HG03045 (cell line): ENCODE measurements around the gene IPO9.
"Not testable (repeated sequence)": the region's sequence is repeated elsewhere in the genome, so short reads cannot be mapped to it uniquely, and the experiment has no call there.

ENCODE experiments used
- ATAC-seq: cut with Tn5 transposase; IDR thresholded peaks from one replicate; pipeline ENCODE4 v1.9.1; 2021; ENCODE audit warnings: mild to moderate bottlenecking, moderate library complexity; ENCODE audit not compliant: unreplicated experiment

Gene IPO9

DNA sequence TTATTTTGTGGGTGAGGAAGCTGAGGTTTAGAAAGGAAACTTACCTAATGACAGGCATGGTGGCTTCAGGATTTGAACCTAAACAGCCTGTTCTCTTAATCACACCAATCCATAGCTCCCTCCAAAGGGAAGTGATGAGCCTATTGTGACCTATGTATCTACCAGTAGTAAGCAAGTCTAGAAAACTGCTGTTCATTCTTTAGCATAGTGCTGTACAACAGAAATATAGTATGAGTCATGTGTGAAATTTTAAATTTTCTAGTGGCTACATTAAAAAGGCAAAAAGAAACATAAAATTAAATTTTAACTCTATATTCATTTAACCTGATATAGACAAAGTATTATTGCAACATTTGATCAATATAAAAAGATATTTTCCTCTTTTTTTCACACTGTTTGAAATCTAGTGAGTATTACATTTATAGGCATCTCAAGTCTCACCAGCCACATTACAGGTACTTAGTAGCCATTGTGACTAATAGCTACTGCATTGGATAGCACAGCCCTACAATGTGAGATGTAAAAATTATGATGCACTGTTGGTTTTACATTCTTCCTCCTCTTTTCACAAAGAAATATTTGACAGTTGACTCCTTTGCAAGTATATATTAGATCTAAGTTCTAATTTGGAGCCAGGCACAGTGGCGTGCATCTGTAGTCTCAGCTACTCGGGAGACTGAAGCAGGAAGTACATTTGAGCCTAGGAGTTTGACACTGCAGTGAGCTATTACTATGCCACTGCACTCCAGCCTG, 16.6 kb downstream of the IPO9 start:
- ATAC-seq, result no peak

DNA sequence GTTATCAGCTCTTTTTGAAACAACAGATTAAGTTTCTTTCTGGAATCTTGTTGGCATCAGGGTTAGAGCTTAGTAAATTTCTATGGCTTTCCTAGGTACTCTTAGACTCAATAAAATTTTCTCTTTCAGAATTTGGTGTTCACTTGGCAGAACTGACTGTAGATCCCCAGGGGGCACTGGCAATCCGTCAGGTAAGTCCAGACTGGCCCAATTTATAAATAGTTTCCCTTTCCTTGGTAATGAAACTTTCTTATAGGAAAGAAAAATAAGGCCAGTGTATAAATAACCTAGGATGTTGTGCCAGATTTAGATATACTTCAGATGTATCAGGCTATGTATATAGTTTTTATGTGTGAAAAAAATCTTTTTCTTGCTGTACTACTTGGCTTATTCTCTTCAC, 18.2 kb downstream of the IPO9 start:
- ATAC-seq, result no peak

DNA sequence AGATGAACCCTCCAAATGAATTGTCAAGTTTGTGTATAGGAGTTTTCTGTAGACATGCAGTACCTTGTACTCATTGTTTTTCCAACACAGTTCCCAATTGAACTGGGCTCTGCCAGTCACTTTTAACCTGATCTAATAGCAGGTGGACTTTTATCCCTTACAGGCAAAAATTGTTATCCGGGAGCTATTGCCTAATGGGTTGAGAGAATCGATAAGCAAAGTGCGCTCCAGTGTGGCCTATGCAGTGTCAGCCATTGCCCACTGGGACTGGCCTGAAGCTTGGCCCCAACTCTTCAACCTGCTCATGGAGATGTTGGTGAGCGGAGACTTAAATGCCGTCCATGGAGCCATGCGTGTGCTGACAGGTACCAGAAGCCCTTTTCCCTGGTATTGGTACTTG, 19.3 kb downstream of the IPO9 start:
- no peak for ATAC-seq

DNA sequence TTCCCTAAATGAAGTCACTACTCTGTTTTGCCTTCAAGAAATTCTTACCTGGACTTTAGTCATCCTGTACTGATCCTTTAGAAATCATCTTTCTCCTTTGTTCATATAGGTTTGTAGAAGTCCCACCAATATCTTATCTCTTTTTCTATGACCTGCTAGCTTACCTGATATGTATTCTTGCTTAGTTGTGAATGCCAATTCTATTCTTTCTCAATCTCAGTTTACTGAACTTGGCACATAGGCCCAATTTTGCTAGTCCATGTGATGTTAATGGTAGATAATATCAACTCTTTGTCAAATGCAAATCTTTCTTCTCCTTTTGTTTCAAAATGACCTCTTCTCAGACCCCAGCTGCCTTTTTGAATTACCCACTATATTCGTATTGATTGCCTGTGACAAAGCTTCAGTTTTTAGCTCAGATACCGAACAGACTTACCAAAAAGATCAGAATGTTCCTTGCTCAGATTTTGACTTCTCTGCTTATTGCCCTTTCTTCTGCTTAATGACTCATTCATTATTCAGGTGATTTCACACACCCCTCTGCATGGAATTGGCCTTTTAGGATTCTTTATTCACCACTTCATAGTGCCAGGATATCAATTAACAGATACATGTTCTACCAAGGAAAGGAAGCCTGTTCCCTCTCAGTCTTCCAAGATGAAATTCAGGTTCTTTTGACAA, 20.6 kb downstream of the IPO9 start:
- ATAC-seq, result no peak

DNA sequence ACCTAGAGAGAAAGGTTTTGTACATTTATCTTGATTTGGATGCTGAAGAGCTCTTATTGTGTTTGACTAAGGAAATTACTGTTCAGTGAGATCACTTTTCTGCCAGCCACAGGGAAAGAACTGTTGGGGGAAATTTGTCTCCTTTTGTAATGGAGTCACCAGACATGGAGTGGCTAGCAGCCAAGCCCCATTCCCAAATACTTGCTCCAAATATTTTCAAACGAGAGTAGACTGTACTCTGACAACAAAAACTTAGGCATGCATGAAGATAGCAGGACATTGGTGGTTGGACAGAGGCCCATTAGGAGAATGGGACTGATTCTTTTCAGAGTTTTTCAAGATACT, 21.1 kb downstream of the IPO9 start:
- ATAC-seq, result no peak

DNA sequence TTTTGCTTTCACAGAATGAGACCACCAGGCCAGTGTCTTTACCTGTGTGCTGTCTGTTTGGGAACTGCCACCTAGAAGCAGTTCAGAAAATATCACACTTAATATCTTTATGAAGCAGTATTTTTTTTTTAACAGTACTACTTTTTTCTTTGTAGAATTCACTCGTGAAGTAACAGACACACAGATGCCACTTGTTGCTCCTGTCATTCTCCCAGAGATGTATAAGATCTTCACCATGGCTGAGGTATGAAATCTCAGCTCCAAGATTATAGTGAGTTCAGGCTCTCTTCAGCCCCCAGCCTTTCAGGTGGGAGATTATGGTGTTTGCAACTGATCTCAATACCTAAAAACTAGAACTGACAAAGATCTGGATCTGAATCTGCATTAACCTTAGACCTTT, 23.0 kb downstream of the IPO9 start:
- no peak for ATAC-seq

DNA sequence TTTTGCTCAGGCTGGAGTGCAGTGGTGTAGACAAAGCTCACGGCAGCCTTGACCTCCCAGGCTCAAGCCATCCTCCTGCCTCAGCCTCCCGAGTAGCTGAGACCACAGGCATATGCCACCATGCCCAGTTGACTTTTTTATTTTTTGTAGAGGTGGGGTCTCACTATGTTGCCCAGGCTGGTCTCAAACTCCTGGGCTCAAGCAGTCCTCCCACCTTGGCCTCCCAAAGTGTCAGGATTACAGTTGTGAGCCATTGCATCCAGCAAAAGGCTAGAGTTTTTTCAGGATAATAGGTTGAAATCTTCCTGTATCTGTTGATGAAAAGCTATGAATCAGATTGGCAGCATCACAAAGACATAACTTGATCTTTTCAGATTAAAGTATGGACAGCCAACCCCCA, 27.8 kb downstream of the IPO9 start:
- ATAC-seq, result not testable (repeated sequence)

DNA sequence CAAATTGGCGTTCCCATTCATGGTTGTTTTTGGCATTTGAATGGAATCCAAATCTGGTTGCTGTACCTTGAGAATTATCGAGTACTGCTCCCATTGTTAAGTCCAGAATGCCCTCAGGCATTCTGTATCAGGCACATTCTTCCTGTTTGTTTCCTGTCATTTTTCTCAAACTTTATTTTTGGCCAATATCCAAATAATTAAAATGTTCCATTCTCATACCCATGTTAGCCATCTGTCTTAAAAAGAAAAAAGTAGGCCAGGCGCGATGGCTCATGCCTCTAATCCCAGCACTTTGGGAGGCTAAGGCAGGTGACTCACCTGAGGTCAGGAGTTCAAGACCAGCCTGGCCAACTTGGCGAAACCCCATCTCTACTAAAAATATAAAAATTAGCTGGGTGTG, 30.5 kb downstream of the IPO9 start:
- ATAC-seq, result no peak

DNA sequence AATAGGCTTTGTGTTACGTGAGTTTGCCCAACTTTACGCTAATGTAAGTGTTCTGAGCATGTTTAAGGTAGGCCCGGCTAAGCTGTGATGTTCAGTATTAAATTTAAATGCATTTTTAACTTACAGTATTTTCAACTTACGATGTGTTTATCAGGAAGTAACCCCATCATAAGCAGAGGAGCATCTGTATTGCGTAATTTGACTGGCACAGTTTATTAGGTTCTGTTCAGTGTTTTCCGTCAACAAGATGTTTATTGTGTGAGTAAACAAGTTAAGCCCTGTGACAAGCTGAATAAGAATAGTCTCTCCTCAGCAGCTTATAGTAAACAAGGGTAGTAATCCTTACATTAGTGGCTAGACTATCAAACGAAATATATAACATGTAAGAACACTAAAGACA, 32.5 kb downstream of the IPO9 start:
- no peak for ATAC-seq

DNA sequence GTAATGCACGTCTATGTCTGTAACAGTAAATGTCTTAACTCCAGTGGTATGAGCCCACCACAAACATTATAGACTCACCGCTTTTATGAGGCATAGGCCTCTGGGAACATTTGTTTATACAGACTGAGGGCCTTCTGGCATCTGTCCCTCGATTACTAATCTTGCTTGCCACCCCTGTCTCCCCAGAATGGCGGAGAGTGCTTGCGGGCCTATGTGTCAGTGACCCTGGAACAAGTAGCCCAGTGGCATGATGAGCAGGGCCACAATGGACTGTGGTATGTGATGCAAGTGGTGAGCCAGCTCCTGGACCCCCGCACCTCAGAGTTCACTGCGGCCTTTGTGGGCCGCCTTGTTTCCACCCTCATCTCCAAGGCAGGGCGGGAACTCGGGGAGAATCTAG, 41.4 kb downstream of the IPO9 start:
- no peak for ATAC-seq

DNA sequence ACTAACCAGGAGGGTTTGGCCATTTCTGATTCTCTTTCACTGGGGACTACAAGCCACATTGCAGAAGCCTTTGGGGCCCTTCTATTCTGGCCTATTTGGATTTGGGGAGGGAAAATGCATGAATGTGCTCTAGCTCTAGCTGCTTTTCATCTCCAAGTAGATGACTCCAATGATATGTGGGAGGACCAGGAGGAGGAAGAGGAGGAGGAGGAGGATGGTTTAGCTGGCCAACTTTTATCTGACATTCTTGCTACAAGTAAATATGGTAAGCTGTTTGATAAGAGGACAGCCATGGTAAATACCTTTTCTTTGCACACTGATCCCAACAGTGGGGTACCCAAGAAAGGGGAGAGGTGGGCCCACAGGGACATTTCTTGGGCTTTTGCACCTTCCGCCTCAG, 45.7 kb downstream of the IPO9 start:
- no peak for ATAC-seq

DNA sequence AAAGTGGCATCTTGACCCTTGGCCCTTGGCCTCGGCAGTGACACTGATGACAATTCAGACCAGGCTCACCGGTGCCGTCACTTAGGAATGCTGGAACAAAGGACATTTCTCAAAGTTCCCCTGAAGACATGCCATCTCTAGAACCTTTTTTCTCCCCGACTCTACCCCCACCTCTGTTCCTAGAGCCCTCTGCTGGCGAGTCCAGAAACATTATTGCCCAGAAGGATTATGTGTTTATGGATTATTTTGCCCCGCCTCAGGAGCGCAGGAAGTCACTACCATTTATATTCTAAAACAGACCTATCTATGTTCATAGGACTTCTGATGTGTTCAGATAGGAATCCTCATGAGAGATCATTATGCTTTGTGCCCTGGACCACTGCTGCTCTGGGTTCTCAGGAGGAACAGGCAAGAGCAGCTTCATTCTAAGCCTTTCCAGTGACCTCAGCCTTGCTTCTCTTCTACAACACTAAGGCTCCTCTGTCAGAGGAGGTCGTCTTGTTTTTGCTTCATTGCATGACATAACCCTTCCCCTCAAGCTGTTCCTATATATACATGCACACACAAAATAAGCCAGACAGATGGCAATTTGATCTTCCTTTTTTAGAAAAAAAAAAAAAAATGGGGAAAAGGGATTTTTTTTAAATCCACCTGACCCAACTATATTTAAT, 47.3 kb downstream of the IPO9 start:
- no peak for ATAC-seq

DNA sequence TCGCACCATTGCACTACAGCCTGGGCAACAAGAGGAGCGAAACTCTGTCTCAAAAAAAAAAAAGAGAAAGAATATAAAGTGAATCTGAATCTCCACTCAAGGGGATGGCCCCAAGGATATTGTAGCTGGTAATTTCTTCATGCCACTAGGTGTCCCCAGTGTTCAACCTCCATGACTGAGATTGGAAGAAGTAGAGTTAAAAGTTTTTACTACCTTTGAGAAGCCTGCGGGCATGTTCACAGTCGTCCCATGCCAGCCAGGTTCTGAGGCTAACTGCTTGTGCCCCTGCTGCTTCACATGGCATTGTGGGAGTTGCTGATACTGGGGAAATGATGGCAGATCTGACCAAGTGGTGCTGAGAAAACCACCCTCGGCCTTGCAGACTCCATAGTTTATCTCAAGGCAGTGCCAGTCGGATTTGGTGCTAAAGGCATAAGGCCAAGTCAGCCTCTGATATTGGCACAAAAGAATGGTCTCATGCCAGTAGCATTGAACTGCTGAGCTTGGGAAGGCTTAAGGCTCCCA, 49.0 kb downstream of the IPO9 start:
- ATAC-seq, result no peak

DNA sequence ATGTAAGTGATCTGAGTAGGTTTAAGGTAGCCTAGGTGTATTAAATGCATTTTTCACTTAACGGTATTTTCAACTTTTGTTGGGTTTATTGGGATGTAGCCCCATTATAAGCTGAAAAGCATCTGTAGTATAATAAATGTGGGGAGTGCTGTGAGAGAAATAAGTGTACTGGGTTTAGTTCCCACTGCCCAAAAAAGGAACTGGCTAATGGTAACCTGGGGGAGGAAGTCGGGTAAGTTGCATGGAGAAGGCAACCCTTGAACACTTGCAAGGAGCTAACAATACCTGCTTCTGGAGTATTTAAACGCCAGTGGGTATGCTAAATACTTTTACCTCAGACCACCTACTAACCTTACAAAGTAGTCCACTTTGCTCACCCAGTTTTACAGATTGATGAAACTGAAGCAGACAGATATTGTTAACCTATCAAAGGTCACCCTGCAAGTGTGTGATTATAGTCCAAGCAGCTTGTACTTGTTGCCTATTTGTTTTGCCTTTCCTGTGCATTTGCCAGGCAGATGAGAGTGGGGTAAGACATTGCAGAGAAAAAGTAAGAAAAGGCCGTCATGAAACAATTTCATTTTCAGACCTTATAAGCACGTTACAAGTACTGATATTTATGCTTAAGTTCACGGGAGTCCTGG, 52.1 kb downstream of the IPO9 start:
- no peak for ATAC-seq

DNA sequence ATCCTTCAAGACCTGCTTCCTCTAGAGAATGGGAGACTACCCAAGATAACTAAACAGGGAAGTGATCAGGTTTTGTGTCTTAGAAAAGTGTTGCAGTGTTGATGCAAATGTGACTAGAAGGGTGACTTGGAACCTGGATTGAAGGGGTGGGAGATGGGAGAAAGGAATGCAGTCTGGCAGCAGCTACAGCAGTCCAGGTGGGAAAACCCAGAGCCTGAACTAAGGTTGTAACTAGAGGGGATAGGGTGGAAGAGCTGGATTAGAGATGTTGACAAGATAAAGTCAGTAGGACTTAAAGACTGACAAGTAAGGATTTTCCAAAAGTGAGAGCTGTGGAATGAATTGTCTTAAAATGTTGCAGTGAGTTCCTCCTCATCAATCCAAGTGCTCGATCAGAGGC, 52.7 kb downstream of the IPO9 start:
- no peak for ATAC-seq

DNA sequence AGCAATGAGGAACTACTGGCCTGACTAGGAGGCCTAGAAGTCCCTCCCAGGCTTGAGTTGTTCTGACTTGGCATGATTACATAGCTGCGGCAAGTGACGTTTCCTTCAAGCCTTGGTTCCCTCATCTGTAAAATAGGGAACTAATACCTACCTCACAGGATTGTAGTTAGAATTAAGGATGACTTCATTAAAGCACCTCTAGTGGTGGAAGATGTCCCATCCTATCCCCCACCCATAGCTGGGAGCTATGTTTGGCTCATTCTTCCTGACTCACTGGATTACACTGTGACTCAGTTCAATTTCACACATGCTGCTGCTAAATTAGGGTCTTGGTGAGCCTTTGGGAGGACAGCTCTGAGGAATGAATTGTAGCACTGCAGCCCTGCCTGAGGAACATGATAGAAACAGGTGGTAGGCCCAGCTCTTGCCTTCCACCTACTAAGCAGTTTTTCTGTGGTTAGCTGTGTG, 53.7 kb downstream of the IPO9 start:
- no peak for ATAC-seq

DNA sequence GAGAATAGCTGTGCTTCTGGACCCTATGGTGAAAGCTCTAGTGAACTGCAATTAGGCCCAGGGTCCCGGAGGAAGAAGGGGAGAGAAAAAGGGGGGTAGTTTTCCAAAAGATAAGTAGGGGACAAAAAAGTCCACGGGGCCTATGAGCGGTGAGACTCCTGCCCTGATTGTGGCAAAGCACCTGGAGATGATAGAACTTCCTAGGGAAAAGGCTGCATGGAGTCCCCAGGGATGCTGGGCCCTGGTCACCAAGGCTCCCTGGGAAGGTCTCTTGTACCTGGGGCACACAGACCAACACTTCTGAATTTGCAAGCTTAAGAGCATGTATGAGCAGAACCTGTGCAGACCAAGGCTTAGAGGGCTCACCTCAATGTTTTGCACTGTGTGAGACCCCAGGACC, 54.3 kb downstream of the IPO9 start:
- no peak for ATAC-seq

DNA sequence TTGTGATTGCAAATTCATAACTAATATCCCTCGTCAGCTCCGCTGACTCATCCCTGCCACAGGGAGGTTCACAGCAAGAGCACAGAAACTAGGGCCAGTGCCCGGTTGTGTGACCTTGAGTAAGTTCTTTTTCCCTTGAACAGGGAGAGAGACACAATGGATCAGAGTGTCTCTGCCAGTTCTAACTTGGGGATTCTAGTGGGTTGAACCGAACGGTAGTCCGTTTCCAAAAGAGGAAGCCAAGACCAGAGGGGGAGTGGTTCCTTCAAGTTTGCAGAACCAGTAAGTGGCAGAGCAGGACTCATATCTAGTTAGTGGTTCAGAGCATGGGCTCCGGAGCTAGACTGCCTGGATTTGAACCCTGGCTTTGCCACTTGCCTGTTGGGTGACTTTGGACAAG, 54.8 kb downstream of the IPO9 start:
- ATAC-seq, result no peak

DNA sequence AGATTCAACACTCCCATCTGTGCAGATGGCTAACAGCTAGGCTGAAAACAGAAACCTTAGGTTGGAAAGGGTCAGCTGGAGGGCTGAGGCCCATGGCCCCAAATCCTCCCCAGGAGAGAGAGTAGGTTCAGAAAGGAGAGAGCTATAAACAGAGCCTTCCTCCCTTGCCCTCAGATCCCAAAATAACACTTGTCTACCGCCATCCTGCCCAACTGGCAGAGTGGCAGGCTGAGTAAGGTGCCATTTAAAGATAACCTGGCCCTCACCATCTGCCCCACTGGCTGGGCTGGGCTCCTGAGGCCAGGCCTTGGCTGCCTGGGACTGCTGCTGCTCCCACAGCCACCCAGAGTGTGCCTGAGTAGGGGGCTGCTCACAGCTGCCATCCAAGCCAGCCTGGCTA, 55.5 kb downstream of the IPO9 start:
- ATAC-seq, result no peak

DNA sequence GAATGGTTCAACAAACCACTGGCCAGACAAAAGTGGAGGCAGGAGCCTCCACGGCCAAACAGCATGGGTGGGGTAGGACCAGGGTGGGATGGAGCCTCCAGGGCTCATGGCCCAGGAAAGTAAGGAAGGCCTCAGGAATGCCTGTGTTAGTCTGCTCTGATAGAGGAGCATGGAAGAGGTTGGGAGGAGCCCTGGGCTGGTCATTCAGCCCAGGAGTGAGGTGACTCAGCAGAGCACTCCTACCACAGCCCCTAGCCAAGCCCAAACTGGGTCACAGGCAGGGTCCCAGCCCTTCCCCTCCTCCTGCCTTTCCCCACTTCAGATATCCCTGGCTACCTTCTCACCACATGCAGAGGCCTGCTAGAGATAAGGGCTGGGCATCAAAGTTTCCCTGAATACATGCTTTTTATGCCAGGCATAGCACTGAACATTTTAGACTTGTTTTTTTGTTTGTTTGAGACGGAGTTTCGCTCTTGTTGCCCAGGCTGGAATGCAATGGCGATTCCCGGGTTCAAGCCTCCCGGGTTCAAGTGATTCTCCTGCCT, 56.6 kb downstream of the IPO9 start:
- ATAC-seq, result no peak
